HG02840 (cell line): ENCODE results near the gene NFIA.

Source experiments
- ATAC-seq: cut with Tn5 transposase; IDR thresholded peaks from one replicate; pipeline ENCODE4 v1.9.1; 2021; ENCODE audit warnings: mild to moderate bottlenecking, moderate library complexity, moderate number of reproducible peaks; ENCODE audit not compliant: unreplicated experiment, low FRiP score

Gene NFIA

DNA sequence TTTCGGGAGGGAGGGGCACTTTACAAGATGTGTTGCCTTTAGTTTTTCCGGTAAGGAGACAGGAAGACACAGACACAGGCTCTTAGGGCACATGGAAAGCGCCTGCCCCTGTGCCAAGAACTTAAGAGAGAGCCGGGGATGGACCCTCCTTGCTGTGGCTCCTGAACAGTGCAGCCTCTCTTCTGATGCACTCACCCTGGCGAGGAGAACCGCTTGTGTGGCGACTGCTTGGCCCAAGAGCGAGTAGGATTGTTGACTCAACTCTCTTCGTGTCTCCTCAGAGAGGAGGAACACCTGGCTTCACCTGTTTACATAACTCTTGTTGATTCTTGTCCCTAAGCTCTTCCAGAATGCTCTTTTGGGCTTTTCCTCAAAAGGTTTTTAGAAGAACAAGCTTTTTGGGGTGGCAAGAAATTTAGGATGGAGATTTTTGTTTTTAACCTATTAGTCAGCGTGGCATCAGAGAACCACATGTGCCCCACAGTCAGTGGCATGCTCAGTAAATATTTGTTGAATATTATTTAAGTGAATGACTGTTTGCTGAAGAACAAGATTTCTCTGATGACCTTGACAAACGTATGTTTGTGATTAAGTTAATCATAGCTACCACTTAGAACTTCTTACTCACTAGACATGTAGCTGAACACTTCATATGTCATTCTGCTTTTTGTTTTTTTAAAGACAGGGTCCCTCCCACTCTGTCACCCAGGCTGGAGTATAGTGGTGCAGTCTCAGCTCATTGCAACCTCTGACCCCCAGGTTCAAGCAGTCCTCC lies 60.6 kb downstream of the NFIA start:
- ATAC-seq, result no peak

DNA sequence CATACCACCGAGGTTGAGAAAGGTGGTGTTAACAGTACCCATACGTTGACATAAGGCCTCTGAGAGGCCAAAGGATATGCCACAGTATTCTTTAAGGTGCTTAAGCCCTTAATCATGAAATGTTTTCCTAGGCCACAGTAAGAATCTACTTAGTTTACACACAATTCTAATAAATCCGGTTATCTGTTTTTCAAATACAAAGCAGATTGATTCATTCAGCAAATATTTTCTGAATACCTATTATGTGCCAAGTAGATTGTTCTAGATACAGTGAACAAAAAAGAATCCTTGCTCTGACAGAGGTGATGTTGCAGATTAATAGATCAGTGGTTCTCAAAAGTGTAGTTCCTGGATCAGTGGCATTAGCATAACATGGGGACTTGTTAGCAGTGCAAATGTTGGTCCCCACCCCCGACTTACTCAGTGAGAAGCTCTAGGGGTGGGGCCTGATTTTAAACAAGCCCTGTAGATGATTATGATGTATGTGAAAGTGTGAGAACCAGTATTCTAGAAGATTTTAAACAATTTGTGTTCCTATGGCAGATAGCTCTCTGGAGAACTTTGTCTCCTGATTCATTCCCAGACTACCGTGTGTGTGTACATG lies 61.6 kb downstream of the NFIA start:
- no peak for ATAC-seq

DNA sequence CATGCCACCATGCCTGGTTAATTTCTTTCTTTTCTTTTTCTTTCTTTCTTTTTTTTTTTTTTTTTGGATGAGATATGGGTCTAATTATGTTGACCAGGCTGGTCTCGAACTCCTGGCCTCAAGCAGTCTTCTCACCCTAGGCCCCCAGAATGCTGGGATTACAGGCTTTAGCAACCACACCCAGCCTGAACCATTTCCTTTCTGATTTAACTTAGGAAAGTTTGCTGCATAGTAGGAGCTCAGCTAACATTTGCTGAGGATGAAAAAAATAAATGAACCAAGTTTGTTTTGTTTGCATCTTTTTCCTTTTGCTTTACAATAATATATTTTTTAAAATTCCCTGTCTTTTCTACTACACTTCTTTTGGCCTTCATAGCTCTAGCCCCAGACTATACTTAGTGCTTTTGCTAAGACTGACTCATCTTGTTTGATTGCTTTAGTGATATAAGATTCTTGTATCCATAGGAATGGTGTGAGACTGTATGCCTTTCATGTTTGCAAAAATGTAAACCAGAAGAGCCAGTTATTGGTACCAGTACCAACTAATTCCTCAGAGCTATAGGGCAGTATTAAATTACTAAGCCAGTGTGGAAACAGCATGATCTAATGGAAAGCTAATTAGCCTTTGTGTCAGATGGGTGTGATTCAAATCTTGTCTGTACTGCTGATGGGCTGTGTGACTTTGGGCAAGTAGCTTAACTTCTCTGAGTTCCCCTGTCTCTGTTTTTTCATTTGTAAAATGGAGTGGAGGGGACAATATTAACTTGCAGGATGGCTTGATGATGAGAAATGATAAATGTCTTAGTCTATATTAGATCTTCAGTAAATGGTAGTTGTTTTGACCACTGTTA lies 66.9 kb downstream of the NFIA start:
- no peak for ATAC-seq

DNA sequence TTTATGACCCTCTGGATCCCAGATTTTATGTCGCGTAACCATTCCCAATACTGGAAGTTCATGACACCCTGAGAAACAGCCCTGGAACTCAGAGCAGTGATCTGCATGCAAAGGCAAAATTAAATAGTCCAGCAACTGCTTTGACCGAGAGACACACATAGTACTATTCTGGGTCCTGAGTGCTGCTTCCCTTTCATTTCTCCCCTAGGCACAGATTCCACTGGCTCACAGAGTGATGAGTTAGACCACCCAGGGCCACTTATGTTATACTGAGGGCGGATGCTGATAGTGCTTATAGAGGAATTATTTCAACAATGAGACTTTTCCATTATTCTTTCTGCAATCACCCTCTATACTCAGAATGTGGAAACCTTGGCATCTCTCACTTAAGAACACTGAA lies 69.2 kb downstream of the NFIA start:
- ATAC-seq, result no peak

DNA sequence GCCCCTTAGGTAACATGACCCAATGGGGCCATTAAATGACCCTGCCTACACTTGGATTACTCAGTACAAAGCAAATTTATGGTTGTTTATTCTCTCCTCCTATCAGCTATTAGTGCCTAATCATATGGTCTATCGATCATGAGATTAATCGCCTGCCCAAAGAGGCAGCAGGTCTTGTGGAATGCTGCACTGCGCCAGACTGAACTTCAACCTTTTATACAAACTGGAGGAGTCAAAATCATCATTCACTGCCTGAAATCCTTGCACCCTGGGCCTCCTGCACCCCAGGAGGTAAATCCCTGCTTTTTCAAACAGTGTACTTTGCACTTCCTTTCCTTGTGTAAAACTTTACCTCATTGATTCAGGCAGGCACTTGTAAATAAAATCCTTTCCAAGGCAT lies 69.7 kb downstream of the NFIA start:
- no peak for ATAC-seq

DNA sequence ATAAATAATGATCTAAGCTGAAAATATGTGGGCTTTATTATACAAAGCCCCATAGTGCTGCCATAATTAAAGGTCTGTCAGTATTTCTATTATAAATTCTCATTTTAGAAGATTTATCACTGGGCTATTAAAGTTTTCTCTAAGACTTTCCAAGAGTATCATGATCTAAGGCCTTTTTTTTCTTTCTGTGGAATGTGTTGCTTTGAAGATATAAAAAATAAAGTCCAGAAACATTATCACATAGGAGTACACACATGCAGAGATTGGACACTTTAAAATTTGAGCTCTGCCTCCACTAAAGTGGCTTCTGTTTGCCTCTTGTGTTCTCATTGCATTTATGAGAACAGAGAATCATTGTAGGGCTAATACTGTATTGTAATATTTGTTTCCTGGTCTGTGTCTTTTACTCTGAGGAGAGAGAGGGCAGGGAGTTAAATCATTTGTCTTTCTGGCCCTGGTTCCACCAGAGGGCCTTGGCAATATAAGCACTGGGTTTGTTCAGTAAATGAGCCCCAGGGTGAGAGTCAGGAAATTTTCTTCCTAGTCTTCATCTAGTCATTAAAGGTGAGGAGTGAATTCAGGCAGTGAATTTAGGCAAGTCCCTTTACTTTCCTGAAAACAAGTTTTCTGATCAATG lies 70.2 kb downstream of the NFIA start:
- ATAC-seq, result no peak

DNA sequence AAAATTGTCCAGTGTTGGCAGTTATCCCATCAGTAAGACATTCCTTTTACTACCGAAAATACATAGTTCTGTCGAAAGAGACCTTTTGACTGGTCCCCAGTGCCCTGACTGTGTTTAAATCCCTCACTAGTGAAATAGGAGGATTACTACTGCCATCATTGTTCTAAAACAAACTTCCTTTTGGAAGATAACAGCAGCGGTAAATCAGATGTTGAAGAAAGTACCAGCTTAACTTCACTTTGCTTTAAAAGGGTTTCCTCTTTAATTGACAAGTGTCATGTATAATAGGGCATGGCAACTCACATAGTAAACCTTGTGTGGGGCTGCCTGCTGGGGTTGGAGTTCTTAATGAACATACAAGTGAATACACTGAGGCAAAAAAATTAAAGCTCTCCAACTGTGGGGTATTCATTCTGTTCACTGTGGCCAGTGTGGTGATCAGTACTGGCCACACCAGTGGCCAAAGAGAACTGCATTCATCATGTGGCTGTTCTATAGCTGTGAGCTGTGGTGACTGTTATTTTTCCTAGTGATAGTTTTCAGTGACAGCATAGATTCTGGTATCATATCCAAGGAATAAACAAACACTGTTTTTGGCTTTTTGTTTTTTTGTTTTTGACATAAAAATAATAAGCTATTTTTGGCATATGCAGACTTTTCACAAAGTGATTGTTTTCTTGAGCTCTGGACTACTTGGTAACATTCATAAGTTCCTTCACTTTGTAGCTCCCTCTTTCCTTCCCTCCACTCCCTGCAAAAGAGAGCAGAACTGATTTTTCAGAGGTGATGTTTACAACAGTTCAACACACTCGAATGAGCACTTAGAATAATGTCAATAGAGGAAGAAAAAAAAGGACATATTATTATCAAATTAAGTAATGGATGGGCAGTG lies 74.5 kb downstream of the NFIA start:
- ATAC-seq, result no peak

DNA sequence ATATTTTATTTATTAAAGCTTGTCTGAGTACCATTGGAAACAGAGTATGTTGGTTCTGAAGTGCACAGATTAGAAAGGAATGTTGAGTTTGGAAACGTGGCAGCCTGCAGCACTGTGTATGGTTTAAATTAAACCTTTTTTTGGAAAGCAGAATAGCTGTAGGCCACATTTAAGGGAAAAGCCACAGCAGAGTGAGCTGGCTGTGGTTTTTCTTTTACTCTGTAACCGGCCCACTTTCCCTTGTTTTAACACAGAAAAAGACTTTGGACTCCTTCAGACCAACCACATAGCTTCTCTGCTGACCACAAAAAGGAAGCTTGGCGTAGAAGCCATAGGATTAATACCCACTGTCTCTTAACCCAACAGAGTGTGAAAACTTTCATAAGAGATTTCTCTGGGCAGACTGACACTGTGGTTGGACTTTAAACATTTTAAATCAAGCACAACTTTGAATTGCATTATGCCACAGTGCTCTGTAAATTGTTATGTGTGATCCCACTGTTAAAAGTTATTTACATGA lies 75.2 kb downstream of the NFIA start:
- no peak for ATAC-seq

DNA sequence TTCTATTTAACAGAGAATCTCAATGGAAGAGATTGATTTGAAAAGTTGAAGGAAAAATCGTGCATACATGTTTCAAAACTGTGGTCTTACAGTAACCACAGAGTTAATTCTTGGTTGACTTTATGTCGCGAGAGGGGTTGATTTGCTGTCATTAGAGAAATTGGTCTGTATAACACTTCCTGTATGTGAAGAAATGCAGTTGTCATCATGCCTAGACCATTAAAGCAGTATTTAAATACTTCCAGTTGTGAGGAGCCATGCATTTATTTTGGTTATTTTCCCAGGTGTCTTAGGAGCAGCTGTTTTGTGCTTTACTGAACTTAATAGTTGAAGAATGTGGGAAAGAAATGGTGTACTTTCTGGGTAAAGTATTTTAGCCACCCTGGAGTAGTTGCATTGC lies 76.2 kb downstream of the NFIA start:
- ATAC-seq, result no peak

DNA sequence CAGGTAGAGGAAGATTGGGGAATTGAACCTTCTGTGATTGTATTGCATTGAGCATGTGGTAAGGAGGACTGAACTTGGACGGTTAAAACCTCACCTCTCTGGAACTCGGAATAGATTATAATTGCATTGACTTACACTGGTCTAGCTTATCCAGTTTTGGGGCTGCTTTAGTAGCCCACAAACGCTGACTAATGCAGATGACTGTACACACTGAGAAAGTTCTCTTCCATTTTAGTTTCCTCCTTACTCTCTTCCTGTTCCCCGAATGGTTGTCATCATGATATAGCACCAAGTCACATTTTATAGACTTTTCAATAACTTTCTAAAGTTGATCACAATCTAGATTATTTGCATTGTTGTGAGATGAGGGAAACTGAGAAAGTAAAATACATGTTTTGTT lies 78.2 kb downstream of the NFIA start:
- no peak for ATAC-seq

DNA sequence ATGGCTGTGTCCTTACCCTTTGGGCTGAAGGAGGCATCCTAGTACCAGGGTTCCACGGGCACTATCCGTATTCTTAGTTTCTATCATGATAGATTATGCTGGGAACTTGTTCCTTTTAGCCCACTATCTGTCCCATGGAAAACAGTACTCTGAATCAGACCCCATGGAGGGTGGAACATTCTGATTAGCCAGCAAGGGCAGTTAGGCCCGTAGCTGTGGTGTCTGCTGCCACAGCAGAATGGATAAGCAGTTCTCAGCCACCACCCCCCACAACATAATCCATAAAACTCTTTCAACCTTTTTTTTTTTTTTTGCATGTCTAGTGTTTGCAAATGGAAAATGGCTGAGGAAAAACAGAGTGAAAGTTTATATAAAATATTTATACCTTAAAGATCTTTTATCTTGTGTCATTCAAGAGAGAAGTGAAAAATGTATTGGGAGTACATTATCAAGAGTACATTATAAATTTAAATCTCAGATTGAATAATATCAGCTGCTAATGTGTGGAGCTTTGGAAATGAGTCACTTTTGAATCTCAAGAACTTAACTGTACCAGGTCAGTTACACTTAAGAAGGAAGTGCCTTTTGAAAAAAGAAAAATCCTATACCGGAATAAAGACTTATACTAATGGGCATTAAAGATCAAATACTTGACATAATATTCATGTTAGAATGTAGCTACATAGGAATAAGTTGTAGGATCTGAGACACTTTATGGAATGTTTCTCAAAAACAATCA lies 80.3 kb downstream of the NFIA start:
- ATAC-seq, result no peak

DNA sequence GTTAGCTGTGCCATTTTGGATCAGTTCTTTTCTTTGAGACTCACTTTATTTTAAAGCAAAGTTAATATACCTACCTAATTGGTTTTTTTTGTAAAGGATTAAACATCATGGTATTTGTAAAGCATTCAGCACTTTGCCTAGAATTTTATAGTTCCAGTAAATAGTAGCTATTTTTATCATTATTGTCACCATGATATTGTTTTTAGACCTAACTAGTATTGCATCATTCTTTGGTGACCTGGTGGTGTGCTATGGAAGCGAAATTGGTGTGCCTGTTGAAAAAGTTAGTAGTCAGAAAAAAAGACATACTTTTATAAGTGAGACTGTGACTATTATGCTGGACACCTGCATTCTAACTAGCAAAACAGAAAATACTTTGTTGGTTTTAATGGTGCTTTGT lies 81.0 kb downstream of the NFIA start:
- no peak for ATAC-seq

DNA sequence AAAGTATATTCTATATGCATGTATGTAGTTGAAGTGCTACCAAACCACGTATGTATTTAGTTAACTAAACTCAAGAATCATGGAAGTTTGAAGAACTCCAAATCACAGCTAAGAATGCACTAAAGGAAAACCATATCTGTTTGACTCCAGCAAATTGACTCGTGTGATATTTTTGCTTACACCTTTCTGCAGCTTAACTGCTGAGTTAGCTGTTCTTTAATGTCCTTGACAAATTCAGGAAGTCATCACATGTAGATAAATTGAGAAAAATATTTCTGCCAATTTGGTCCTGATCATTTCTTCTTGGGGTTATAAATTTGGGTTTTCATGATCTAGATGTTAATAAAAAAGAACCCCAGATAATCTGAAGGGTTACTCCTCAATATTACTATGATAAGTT lies 83.0 kb downstream of the NFIA start:
- no peak for ATAC-seq

DNA sequence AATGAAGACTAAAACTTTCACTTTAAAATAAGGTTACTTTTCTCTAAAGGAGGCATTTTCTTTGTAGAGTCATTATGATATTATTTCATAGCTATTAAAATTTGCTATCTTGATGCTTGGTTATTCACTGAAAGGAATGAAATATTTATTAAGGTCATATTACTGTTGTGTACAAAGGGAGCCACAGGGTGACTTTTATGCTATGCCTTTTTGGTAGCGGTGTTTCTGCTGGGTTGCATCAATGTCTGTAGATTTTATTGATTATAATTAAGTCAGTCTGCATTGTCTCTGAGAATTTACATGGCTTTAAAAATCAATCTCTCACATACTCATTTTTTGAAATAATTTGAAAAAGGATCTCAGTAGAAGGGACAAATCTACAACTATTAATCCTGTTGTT lies 84.9 kb downstream of the NFIA start:
- no peak for ATAC-seq

DNA sequence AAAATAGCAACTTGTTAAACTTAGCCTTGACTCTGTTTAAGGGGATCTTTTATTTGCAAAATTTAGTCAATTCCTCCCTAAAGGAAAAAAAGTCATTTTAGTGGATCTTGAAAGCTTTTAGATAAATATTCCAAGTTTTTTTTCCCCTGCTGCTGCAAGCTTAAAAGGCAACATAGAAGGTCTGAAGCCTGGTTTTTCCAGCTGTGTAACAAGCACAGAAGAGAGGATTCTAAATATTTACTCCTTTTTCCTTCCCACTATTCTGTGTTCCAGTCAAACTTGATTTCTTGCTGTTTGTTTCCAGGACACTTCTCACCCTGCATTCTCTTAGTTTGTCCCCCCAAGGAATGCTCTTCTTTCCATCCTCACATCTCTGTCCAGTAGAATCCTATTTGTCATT lies 86.7 kb downstream of the NFIA start:
- ATAC-seq, result no peak

DNA sequence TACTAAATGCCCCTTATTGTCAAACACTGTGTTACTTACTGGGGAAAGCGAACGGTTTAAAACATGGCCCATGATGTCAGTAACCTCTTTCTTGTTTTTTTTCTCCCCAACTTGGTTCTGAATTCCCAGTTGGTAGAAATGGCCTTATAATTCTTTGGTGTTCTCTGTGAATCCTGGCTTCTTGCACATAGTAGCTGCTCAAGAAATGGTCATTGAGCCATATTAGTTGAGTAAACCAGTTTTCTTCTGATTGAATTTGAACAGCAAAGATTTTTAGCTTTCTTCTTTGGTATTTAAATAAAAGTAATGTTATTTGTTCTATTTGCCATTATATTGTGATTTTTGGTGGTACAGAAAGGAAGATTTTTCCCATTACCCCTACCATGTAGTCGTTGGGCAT lies 87.3 kb downstream of the NFIA start:
- ATAC-seq, result no peak

DNA sequence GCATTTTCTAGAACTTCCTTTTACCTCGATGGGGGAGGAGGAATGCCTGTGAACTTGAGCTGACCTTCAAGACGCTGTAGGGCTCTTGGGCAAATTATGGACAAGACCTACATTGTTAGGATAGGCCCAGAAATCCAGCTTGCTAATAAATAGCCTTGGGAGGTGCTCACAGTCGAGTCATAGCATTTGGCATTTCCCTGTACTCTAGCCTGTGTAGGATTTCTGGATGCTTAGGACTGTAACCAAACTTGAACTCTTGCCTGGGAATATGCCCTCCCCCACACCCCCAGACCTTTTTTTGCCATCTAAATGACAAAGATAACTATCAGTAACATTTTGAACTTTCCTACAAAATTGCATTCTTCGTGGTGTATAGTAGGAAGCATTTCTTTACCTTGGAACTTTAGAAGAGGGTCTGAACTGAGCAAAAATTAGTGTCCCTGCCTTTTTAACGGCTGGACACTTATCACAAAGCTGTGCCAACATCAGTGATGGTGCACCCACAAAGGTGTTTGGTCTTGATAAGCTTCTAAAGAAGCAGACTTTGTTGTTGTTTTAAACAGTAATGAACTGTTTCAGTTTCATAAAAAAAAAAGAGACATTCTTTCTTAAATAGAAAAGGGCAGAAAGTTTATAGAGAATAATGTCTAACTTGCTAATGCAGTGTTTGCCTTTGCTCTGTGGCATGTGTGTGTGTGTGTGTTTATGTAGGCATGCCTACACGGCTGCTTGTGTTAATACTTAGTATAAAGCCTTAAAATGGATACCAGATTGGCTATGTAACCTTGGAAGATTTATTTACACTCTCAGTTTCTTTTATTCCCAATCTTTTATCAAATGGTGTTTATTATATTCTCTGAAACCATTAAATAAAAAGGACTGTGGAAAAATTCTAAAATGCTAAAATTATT lies 88.2 kb downstream of the NFIA start:
- ATAC-seq, result no peak

DNA sequence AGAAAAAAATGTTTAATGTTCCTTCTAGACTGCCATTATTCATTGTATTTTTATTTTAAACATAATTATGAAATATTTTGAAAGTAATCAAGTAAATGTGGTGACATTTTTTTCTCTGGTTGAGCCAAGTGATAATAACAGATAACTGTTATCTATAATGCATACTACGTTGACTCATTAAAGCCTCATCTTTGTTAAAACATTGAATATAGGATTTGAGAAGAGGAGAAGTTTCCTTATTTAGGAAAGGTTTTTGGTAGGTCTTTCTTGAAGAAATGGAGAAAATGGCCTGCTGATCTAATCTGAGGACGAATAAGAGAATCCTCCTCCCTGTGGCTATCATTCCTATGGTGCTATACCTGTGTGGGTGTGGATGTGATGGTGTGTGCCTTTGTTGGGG lies 89.0 kb downstream of the NFIA start:
- ATAC-seq, result no peak
